Astrocyte of the hippocampus (primary cell): ENCODE data around the gene GSN.
A peak's percentile ranks its signal among the peaks of the same experiment; 100 is the strongest.

Experiments
- DNase-seq: peaks from one replicate; pipeline ENCODE4 v3.0.0; 2011; ENCODE audit warnings: low read depth, low spot score

GSN gene

DNA sequence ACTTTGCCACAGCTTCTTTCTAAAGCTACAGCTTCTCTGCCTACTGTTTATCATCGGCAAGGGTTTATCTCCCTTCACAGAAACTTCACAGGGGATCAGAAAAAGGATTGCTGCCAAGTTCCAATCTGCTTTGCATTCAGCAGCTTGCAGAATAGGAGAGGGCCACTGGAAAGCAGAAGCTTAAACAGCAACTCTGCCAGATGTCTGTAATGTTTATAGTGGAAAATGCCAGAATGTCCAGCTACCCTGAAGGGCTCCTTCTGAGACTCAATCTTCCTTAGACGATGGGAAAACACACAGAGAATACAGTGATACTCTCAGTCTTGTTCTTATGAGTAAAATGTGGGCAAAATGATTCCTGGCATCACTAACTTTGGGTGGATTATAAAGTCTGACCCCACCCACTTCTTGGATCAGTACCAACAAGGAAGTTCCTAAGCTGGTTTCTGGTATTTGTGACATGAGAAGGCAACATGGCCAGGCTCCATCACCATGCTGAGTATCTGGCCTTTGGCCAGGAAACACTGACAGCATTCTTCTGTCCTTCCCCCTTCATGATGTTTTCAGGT is 83.1 kb downstream of the GSN start:
- peak; percentile 95 for DNase-seq

DNA sequence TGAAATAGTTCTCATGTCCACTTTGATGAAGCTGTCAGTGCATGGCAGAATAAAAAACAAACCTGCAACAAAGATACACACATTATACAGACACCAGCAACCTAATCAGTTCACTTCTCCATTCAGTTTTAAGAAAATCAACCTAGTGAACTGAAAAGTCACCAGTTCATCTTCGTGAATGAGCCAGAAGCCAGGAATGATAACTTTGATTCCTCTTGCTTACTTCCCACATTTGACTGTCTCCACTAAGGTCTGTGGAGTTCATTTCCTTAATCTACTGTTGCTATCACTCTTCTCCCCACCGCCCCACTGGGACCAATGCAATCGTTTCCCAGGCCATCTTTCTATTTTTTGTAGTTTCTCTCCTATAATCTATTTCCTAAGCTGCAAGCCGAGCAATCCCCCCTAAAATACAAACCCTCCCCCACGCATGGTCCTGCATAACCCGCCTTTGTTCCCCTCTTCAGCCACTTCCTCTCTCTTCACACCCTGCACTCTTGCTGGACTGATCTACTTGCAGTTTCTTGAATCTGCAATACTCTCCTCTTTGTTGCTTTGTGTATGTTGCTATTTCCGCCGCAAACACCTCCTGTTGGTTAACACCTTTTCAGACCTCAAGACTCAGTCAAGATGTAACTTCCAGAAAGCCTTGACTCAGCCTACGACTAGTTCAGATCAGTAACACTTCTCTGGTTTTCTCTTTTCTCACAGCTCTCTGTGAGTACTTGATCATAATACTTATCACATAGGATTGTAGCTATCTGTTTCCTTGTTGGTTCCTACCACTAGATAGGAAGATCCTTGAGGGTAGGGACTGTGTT is 85.5 kb downstream of the GSN start:
- DNase-seq = no peak

DNA sequence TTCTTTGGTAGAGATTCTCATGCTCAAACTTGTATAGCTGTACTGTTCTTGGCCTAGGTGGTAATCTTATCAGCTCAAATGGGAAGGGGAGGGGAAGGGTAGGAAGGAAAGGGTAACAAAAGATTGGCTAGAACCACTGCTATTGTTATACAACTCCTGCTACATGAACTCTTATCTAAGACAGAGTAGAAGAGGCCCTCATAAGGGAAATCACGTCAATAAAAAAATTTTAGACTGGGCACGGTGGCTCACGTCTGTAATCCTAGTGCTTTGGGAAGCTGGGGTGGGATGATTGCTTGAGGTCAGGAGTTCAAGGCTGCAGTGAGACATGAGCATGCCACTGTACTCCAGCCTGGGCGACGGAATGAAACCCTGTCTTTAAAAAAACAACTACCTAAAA is 86.2 kb downstream of the GSN start:
- no peak for DNase-seq

DNA sequence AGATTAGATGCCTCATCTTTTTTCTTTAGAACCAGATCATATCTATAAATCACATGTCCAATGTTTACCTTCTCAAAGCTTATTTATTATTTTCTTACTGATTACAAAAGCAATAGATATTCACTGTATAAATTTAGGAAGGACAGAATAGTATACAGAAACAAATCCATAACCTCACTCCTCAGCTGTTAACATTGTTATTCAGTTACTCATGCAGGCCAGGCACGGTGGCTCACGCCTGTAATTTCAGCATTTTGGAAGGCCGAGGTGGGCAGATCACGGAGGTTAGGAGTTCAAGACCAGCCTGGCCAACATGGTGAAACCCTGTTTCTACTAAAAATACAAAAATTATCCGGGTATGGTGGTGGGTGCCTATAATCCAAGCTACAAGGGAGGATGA is 86.8 kb downstream of the GSN start:
- DNase-seq = no peak

DNA sequence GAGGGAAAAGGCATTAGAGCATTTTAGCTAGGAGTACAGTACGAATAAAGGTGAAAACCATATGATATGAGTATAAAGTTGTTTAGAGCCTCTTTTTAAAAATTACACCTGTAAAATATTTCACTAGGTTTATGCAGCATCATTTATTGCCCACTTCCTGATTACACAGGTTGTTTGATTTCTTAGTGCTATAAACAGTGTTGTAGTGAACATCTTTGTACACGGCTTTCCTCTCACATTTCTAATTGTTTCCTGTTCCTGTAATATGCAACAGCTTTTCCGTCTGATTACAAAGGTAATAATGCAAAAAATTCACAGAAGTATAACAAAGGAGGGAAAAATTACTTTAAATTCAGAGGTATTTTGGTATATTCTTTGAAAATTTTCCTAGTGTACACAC is 89.0 kb downstream of the GSN start:
- no peak for DNase-seq

DNA sequence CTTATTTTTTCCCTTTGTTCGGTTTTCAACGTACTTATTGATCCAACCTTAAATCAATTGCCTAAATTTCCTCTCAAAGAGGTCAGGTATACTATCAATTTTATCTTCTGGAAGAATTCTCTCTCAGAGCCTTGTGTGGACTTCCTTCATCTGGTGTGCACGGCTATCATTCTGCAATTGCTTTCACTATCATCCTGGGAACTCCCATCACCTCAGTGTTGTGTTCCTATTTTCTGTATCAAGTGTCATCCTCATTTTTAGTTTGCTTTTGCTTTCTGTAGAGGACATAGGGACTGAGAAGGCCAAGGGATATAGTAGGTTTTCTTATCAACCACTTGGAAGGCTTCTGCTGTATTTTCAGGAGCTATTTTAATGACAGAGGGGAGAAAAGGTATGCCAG is 90.8 kb downstream of the GSN start:
- DNase-seq = no peak

DNA sequence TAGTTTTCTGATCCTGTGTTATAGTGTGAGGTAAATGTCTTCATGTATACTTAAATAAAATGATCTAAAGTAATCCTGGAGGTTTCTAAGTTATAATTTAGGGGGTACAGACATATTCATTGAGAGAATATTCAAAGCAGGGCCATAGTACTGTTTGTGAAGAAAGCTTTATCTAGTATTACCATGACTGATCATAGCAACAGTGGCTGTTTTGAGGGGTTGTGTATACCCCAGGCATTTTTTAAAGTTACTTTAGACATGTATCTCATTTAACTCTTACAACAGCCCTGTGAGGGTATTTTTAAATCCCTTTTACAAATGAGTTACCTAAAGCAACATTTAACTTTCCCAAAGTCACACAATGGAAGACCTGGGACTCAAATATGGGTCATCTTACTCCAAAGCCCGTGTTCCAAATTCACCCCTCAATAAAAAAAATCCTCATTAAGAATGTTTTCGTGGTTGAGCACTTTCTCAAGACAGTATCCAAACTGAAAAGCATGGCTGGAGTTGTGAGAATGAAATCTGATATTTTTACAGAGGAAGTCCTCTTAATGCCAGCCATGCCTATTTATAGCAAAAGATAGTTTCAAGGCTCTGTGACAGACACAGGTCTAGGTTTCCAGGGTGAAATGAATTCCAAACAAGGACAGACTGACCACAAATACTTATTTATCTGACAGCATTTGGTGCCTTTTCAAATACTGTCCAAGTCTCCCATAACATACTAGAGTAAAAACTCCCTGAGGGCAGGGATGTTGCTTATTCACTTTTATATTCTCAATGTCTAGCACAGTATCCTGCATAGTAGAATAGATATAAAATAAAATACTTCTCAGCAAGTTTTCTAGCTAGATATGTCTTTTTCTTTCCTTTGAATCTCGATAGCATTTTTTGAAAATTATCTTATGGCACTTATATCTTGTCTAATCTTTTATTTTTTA is 91.7 kb downstream of the GSN start:
- DNase-seq = peak; percentile 28

DNA sequence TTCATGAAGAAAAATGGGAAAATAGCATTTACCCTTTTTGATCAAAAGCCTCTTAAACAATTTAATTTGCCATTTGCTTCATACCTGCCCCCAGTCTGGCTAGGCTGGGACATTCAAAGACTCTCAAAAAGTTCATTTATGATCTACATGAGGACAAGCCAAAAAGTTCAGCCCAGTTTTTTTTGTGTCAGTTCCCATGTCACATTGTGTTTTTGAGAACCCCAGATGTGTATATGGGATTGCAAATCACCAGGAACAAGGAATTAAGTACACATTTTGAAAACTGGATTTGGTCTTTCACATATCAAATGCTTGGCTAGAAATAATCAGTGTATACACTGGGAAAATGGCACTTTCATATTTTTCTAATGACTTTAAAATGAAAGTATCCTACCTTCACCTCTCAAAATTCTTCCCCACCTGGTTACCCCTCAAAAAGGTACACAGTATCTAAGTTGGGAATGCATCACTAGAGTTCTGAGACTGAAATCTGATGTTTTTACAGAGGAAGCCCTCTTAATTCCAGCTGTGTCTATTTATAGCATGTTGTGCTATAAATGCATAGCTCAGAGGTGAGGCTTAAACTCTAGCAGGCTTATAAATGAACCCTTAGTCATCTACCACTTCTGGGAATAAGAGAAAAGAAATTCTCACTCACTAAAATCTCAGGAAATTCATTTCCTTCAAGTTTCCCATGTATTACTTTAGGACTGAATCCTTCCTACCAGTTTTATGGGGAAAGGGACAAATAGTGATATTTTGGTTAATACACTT is 92.8 kb downstream of the GSN start:
- DNase-seq = peak; percentile 73

DNA sequence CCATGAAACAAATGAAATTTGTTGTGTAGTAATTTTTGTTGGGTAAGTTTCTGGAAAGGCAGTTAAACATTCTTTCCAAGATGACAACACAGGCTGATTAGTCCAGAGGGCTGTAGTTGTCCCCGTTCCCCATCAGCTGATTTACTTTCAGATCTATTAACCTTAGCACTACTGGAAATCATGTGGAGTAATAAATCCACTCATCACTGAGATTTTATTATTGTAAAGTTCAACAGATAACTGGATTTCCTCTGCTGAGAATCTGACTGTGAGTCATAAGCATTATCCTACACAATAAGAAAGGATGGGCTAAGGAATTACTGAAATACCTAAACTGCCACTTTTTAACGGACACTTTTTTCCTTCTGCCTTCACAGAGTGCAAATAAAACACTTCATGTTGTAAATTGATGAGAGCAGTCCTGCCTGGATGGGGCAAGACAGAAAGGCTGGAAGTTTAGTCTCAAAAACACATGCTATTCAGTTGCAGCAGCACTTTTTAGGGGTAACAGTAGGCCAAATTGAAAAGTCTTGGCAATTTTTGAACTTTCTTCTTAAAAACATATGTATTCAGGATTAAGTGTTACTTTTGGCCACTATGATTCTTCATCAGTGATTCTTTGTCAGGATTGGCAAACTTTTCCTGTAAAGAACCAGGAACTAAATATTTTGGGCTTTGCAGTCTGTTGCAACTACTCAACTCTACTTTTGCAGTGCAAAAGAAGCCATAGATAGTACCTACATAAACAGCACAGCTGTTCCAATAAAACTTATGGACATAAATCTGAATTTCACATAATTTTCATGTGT is 95.1 kb downstream of the GSN start:
- DNase-seq = peak; percentile 34

DNA sequence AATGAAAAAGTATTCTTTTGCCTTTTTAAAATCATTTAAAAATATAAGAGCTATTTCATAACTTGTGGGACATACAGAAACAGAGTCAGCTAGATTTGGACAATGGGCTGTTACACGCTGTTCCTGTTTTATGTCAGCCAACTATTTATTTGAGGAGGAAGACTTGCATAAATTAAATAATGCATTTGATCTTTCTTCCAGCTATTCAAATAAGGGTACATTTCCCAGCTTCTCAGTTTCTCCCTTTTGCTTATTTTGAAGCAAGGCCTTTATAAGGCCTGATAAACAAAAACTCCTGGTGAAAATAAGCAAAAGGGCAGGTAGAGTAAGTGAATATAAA is 95.6 kb downstream of the GSN start:
- DNase-seq = no peak

DNA sequence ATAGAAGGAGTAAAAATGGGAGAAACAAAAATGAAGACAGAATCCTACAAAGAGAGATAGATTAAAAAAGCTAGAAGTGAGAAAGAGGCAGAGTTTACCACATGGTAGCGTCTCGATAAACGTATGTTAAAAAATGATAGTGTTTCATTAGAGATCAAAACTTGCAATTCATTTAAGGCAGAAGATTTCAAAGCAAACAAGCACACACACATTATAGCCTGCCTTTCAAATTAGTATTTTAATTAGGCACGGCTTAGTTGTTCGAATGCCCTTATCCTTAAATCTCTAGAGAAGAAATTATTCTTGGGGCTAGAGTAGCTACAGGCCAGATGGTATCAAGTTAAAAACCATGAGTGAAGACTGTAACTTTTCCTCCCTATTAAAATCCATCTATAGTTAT is 96.1 kb downstream of the GSN start:
- DNase-seq = no peak

DNA sequence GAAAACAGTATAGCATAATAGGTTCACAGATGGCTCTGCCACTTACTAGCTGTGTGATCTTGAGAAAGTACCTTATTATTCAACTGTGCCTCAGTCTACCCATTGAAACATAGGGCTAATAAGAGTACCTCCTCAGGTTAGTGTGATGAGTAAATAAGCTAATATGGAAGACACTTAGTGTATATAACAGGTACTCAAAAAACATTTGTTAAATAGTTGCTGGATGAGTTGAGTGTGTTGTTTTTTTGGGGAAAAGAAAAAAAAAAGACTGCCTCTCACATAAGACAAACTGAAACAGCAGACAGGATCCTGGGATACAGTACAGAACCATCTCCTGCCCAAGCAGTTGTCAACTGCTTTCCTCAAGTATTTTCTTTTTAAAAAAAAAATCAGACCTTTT is 96.9 kb downstream of the GSN start:
- no peak for DNase-seq

DNA sequence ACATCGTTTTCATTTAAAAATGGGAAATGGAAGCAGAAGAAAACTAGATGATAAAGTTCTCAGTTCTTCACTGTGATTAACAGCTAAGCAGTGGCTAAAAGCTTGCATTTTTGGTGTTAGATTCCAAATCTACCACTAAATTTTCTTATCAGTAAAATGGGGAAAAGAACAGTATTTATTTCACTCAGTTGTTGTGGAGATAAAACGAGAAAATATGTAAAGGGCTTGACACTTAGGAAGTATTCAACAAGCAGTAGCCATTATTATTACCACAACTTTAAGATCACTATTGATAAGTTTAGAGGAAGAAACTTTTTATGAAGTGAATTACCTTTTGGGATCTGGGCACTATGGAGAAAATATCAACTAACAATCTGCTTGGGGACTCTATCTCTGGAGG is 97.6 kb downstream of the GSN start:
- no peak for DNase-seq

DNA sequence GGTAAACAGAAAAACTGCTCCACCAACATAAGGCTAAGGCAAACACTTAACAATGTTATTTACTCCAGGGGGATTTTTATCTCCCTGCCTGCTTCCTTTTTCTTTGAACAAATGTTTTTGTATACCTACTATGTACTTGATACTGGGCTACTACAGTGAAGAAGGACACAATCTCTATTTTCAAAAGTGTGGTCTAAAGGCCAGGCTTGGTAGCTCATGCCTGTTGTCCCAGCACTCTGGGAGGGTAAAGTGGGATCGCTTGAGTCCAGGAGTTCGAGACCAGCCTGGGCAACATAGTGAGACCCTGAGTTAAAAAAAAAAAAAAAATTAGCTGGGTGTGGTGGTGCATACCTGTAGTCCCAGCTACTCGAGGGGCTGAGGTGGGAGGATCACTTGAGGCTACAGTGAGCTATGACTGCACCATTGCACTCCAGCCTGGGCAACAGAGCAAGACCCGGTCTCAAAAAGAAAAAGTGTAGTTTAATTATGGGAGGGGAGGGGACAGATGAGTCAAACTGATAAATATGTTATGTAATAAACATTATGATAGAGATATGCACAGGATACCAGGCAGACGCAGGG is 98.7 kb downstream of the GSN start:
- no peak for DNase-seq

DNA sequence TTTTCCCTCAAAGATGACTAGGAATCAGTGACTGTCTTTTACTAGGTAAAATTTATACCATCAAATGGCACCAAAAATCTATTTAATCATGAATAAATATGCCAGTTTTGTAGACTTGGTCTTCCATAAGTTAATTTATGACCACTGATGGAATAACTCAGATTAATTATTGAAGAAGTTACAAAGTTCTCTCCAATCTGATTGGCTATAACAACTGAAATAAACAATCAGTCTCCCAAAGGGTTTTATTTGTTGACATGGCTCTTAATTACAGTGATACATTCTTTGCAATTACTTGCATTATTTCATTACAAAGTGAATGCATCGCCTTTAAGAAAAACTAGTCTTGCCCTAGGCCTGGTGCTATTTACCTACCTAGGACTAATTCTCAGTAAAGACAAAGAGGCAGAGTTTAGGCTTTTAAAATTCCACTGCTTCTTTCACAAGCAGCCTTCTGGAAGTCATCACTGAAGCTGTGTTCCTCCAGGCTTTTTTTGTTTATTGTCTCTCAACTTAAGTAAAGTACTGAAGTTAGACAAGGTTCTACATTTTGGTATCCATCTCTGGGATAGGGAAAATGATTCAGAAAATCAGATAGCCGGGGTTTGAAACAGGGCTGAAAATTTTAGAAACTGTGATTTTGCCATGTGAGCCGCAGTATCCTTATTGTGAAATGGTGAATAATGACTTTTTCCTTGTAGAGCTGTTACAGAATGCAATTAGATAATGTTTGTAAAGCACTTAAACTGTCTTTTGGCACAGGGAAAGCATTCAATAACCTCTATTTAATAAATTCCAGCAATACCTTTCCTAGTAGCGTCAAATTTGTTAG is 99.6 kb downstream of the GSN start:
- DNase-seq = no peak

DNA sequence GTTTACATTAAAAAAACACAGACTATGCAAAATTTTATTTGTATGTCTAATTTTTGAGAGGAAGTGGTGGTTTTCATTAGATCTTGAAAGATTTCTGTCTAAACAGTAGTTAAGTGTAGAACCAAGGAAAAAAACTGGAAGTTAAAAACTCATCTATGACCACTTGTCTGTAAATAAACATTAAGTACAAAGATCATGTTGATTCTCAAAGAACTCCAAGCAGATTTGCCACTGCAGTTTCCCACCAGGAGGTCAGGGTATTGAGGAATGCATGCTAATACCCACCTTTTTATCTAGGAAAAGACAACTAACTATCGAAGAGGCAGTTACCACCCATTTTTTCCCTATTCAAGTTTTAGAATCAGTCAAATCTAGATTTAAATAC is 100.2 kb downstream of the GSN start:
- no peak for DNase-seq

DNA sequence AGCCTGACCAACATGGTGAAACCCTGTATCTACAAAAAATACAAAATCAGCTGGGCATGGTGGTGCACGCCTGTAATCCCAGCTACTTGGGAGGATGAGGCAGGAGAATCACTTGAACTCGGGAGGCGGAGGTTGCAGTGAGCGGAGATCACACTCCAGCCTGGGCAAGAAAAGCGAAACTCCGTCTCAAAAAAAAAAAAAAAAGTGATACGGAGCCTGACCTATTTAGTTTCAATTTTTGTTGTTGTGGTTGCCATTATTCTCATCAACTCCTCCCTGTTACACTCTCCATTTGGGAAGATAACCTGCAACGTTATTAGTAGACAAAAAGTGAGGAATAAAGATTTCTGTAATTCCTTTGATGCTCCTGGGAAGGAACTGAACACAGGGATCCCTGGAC is 100.8 kb downstream of the GSN start:
- no peak for DNase-seq

DNA sequence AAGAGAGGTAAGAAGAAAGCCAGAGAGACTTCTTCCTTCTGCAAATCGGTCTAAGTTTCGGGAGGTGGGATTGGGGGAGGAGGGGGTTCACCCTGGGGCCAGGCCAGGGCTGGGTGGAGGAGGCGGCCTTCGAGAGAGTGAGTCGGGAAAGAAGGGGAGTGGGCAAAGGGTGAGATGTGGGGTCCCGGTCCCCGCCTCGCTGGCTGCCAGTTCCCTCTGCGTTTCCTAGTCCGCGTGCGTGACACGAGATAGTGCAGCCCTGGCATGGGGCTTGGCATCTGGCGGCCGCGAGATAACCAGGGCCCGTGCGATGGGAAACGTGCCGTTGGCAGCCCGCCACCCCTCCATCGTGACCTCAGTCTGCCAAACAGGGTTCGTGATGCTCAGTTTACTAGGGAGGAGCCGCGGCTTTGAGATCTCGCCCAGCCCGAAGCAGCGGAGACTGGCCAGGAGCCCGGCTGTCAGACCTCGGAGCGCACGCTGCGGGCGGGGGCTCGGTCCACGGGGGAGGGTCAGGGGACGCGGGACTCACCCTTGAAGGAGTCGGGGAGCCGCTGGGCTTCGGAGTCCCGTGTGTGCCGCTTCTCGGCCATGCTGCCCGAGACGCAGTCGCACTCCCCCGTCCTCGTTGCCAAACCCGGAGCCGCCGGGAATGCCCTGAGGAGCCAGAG is 101.8 kb downstream of the GSN start, which contains the start of gene STOM:
TSS of gene STOM (minus strand) at position 656 of the 671 bp plus-strand sequence. CDS start at position 593, 63 bp downstream.
- peak; percentile 86 for DNase-seq

DNA sequence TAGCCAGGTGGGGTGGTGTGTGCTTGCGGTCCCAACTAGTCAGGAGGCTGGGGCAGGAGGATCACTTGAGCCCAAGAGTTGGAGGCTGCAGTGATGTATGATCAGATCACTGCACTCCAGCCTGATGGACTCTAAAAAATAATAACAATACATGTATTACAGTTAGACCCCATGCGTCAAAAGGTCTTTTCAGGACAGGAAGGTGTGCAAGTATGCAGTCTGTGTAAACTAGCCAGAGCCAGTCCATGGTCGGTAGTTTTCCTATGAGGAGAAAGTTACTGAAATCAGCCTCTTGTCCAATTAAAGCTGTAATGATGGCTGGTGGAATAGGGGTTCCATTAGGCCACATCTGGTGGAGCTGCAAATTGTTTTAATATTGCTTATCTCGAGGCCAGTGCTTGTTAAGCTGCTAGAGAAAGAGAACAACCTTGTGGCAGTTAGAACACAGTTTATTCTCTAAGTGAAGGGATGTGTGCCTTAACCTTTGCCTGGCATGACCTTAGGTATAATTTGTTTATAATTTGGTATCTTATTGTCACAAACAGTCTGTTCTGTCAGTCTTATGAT is 103.6 kb downstream of the GSN start:
- DNase-seq = no peak
